ENCODE measurements around the gene ADAM22. TPM values are rescaled to one million over a fixed set of nuclear protein-coding genes. Genes with fewer than 3 reads are reported as not detected.
"Not testable (repeated sequence)": the region's sequence is repeated elsewhere in the genome, so short reads cannot be mapped to it uniquely, and the experiment has no call there.

Gene ADAM22
- total RNA-seq, 1 donor: 1.3 TPM

DNA sequence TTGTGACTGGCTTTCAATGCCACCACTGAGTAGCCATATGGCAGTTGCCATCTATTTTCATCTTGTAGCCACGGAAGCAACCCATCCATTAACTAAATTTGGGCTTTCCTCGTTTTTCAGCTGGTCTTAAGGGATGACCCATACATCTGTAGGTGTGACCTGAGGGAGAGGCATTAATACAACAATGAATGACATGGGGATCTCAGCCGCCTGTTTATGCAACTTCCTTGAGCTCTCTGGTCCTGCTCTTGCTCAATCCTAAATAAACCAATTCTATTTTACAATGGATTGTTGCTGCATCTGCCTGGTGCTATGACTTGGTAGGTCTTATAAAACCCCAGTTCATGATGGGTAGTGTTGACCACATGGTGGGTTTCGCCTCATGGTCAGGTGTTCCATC is 21.9 kb upstream of the ADAM22 start:
- TF ChIP-seq, protein P1, sequence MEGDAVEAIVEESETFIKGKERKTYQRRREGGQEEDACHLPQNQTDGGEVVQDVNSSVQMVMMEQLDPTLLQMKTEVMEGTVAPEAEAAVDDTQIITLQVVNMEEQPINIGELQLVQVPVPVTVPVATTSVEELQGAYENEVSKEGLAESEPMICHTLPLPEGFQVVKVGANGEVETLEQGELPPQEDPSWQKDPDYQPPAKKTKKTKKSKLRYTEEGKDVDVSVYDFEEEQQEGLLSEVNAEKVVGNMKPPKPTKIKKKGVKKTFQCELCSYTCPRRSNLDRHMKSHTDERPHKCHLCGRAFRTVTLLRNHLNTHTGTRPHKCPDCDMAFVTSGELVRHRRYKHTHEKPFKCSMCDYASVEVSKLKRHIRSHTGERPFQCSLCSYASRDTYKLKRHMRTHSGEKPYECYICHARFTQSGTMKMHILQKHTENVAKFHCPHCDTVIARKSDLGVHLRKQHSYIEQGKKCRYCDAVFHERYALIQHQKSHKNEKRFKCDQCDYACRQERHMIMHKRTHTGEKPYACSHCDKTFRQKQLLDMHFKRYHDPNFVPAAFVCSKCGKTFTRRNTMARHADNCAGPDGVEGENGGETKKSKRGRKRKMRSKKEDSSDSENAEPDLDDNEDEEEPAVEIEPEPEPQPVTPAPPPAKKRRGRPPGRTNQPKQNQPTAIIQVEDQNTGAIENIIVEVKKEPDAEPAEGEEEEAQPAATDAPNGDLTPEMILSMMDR (IDR thresholded peaks at IDR 0.05; ENCODE audit: insufficient read depth, low read depth, low read length): no peak
- H3K4me3 ChIP-seq (ENCODE audit: low read depth, low read length): no peak overlapping the region
- DNase-seq (ENCODE audit: low read depth): no peak

DNA sequence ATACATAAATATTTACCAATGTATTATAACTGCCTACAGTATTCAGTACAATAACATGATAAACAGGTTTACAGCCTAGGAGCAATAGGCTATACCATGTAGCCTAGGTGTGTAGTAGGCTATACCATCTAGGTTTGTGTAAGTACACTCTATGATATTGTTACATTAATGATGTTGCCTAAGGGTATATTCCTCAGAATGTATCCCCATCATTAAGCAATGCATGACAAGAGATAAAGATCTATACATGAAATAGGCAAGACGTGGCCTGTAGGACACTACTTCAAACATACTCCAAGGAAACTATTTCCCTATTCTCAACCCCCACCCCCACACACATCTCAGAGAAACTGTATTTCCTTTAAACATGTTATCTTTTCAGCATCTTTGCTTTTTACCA is 15.3 kb upstream of the ADAM22 start:
- no peak for DNase-seq (ENCODE audit: low read depth)
- H3K4me3 ChIP-seq (ENCODE audit: low read depth, low read length): no peak overlapping the region
- TF ChIP-seq, protein P1 (IDR thresholded peaks at IDR 0.05; ENCODE audit: insufficient read depth, low read depth, low read length): no peak

DNA sequence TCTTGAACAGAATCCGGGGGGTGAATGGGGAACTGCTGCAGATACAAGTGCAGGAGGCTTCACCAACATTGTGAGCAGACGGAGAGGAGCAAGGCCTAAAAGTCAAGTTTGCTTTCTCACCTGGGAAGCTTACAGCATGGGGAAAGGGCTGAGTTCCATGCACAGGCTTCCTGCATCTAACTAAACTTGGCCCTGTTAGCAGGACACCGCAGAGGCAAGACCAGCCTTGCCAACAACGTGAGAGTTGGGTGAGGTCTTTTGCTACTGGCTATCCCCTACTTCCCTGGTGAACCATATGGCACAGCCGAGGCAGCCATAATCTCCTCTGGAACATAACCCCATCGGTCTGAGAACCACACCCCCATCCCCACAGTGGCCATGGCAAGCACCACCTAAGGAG is 14.2 kb upstream of the ADAM22 start:
- DNase-seq (ENCODE audit: low read depth): no peak
- no peak overlapping the region for H3K4me3 ChIP-seq (ENCODE audit: low read depth, low read length)
- TF ChIP-seq, protein P1 (IDR thresholded peaks at IDR 0.05; ENCODE audit: insufficient read depth, low read depth, low read length): no peak

DNA sequence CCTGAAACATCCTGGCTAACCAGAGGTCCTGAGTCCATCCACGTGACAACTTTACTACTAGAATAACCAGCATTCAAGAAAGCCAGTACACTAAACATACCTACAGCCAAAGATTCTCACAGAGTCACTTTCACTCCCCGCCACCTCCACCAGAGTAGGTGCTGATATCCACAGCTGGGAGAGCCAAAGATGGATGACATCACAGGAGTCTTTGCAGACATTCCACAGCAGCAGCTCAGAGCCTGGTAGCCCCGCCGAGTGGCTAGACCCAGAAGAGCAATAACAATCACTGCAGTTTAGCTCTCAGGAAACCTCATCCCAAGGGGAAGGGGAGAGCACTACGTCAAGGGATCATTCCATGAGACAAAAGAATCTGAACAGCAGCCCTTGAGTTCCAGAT is 13.5 kb upstream of the ADAM22 start:
- no peak for DNase-seq (ENCODE audit: low read depth)
- TF ChIP-seq, protein P1 (IDR thresholded peaks at IDR 0.05; ENCODE audit: insufficient read depth, low read depth, low read length): no peak
- H3K4me3 ChIP-seq (ENCODE audit: low read depth, low read length): no peak overlapping the region

DNA sequence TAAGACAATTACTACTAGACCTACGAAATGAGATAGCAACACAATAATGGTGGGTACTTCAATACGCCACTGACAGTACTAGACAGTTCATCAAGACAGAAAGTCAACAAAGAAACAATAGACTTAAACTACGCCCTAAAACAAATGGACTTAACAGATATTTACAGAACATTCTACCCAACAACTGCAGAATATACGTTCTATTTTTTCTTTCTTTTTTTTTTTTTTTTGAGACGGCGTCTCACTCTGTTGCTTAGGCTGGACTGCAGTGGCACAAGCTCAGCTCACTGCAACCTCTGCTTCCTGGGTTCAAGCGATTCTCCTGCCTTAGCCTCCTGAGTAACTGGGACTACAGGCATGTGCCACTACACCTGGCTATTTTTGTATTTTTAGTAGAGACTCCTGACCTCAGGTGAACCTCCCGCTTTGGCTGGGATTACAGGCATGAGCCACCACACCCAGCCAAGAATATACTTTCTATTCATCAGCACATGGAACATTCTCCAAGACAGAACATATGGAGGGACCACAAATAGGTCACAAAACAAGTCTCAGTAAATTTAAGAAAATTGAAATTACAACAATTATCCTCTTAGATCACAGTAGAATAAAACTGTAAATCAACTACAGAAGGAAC is 11.2 kb upstream of the ADAM22 start:
- DNase-seq (ENCODE audit: low read depth); H3K4me3 ChIP-seq (ENCODE audit: low read depth, low read length): not testable (repeated sequence)

DNA sequence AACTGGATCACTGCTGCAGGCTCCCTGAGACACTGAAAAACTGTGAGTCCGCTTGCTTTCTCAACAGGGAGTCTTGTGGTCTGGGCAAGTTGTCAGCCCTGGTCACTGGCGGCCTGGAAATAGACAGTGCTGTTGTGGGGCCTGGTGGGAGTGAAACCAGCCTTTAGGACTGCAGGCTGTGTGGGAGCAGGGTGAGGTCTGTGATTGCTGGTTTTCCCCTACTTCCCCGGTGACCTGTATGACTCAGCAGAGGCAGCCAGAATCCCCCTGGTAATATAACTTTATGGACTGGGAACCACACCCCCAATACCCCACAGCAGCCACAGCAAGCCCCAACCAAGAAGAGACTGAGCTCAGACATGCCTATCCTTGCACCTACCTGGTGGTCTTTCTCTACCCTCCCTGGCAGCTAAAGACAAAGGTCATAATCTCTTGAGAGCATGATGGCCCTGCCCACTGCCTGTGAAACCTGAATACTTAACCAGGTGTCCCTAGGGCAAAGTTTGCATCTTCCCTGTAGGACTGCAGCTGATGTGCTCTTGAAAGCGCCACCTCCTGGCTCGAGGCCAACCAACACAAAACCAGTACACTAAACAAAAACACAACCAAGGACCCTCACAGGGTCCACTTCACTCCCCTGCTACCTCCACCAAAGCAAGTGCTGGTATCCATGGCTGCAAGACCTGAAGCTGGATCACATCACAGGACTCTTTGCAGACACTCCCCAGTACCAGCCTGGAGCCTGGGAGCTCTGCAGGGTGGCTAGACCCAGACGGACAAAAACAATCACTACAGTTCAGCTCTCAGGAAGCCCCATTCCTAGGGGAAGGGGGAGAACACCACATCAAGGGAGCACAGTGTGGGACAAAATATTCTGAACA is 7.2 kb upstream of the ADAM22 start:
- H3K4me3 ChIP-seq (ENCODE audit: low read depth, low read length): no peak overlapping the region
- TF ChIP-seq, protein P1 (IDR thresholded peaks at IDR 0.05; ENCODE audit: insufficient read depth, low read depth, low read length): no peak
- DNase-seq (ENCODE audit: low read depth): peak; percentile 38

DNA sequence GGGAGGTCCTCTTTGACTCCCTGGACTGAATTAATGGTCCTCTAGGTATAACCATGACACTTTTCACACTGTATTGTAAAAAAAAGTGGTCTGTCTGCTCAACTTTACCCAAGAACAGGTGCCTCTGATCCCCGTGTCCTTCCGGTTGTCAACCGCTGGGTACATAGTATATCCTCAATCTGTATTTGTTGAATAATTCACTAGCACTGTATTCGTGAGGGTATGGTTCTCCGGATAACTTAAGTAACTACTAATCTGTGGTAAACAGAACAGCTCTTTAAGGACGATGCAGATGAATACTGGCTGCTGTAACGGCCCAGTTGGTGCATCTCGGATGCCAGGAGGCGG is 472 bp upstream of the ADAM22 start:
- TF ChIP-seq, protein P1 (IDR thresholded peaks at IDR 0.05; ENCODE audit: insufficient read depth, low read depth, low read length): no peak
- peak overlapping the region; percentile 59 for H3K4me3 ChIP-seq (ENCODE audit: low read depth, low read length)
- DNase-seq (ENCODE audit: low read depth): no peak
